ENCODE results near the gene LAPTM5.

DNA sequence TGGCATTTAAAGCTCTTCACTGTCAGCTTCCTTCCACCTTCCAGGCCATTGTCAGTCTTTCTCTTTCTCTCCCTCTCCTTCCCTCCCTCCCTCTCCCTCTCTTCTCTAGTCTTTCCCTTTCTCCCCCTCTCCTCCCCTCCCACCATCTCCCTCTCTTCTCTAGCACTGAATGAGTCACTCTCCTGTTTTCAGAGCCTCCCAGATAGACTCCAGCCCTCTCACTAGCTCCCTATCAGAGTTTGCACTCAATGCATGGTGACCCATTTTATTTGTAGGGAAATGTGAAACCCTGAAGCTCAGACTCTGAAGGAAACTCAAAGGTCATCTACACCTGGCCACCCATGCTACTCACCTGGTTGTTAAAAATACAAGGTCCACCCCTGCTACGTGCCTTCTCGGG is 29.8 kb downstream of the LAPTM5 start:
- TF ChIP-seq ZNF510 (tag by site-specific recombination; IDR thresholded peaks at IDR 0.05; ENCODE audit: insufficient replicate concordance), result no peak
- no peak for TF ChIP-seq ZNF248 (tag by site-specific recombination; IDR thresholded peaks at IDR 0.05)
- TF ChIP-seq ZNF664 (tag by site-specific recombination; IDR thresholded peaks at IDR 0.05), result no peak

Measured in HEK293 (cell line).